Kidney epithelial cell (primary cell): ENCODE results near the gene SRGN. TPM values are rescaled to one million over a fixed set of nuclear protein-coding genes. Genes with fewer than 3 reads are reported as not detected.

Experiments
- DNase-seq: peaks from one replicate; pipeline ENCODE4 v3.0.0-alpha.2; 2010; ENCODE audit warnings: low read depth
- H3K27me3 ChIP-seq: 2 replicates; pipeline ENCODE4 v1.6.0; 2011; ENCODE audit warnings: low read length; ENCODE audit not compliant: control insufficient read depth, insufficient read depth
- H3K36me3 ChIP-seq: 2 replicates; pipeline ENCODE4 v1.5.1; 2011; ENCODE audit warnings: low read length; ENCODE audit not compliant: control insufficient read depth, insufficient read depth
- H3K4me3 ChIP-seq: 2 replicates; pipeline ENCODE4 v1.5.1; 2011; ENCODE audit warnings: low read depth, mild to moderate bottlenecking, control low read depth, low read length
- total RNA-seq: library from RNA; depleted of rRNA; stranded (reverse); fragments of >200 nt; gene quantifications from 2 replicates; pipeline ENCODE4 v1.2.3, GENCODE V29; 2015
- TF ChIP-seq, protein P1 (sequence below): IDR thresholded peaks from 2 replicates; pipeline ENCODE4 v1.5.1; 2011; ENCODE audit warnings: mild to moderate bottlenecking, moderate library complexity, low read length, control low read depth, inconsistent platforms; ENCODE audit not compliant: insufficient read depth, poor library complexity, severe bottlenecking

The SRGN gene
- total RNA-seq, 1 donor from 2014 or later = 1.5 TPM

DNA sequence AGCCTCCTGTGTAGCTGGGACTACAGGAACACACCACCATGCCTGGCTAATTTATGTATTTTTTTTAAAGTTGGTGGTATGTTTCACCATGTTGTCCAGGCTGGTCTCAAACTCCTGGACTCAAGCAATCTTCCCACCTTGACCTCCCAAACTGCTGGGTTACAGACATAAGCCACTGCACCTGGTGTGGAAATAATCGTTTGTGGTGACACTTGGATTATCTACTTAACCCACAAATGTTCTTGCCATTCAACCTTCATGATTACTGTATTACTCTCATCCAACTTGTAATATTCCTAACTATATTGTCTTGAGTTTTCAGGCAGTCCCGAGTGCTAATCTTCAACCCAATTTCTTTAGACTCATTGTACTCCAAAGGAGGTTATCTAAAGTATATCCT lies 9.6 kb upstream of the SRGN start:
- Histone ChIP-seq H3K36me3 (no peaks in the 10 kb centered on the region), H3K4me3 (no peak overlapping the region), H3K27me3 (no peaks in the 10 kb centered on the region)
- no peak for DNase-seq
- TF ChIP-seq, protein P1, sequence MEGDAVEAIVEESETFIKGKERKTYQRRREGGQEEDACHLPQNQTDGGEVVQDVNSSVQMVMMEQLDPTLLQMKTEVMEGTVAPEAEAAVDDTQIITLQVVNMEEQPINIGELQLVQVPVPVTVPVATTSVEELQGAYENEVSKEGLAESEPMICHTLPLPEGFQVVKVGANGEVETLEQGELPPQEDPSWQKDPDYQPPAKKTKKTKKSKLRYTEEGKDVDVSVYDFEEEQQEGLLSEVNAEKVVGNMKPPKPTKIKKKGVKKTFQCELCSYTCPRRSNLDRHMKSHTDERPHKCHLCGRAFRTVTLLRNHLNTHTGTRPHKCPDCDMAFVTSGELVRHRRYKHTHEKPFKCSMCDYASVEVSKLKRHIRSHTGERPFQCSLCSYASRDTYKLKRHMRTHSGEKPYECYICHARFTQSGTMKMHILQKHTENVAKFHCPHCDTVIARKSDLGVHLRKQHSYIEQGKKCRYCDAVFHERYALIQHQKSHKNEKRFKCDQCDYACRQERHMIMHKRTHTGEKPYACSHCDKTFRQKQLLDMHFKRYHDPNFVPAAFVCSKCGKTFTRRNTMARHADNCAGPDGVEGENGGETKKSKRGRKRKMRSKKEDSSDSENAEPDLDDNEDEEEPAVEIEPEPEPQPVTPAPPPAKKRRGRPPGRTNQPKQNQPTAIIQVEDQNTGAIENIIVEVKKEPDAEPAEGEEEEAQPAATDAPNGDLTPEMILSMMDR = no peak

DNA sequence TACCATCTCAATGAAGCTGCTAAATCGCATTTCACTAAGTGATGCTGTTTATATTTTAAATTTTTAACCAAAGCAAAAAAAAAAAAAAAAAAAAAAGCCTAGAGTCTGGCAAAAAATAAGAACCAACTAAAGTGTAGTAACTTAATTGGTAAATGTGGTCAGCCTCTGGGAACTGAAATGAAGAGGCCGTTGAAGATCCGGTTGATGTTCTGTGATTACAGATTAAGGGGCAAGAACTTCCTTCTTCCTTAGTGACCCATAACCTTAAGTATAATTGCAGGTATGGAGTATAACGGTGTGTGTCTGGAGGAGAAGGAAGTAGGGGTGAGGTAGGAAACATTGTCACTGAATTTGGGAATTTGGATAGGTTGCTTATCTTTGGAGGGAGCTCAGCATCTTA lies 7.7 kb upstream of the SRGN start:
- no peaks in the 10 kb centered on the region for H3K27me3 ChIP-seq
- no peak overlapping the region for H3K4me3 ChIP-seq
- H3K36me3 ChIP-seq = no peaks in the 10 kb centered on the region
- DNase-seq = no peak
- TF ChIP-seq, protein P1 = no peak

DNA sequence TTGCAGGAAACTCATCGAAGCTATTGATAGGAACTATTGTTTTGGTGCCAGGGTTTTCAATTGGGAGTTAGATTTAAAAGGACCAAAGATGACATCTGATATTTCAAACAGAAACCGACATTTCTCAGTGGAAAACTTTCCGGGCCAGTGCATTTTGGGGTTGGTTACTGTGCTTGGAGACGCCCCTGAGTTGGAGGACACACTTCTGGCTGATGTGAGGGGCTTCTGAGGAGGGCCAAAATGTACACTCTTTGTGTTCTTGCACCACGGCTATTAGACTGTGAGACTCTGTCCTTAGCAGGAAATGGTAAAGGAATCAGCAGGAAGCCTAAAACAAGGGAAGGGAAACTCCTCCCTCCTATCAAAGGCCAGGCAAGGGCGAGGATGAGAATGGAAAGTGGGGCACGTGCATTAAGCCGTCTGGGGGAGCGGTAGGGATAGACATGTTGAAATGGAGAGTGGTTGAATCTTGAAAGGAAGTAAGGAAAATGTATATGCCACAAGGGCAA lies 1.8 kb upstream of the SRGN start:
- Histone ChIP-seq H3K4me3 (no peak overlapping the region), H3K36me3 (no peaks in the 10 kb centered on the region), H3K27me3 (no peaks in the 10 kb centered on the region)
- TF ChIP-seq, protein P1 = no peak
- no peak for DNase-seq

DNA sequence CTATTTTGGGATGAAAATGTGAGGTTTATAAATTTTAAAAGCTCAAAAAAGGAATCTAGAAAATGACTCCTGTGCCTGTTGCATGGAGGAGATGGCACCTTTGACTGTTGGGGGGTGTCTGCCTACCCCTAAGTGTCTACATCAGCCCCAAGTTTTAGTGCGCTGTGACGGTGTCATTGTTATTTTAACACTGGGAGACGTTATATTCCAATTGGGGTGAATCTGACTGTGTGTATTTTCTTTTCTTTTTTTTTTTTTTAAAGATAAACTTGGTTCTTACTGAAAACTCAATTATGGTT lies 517 bp downstream of the SRGN start:
- no peaks in the 10 kb centered on the region for H3K27me3 ChIP-seq
- H3K4me3 ChIP-seq = peak overlapping the region; percentile 25
- no peak for DNase-seq
- no peaks in the 10 kb centered on the region for H3K36me3 ChIP-seq
- TF ChIP-seq, protein P1 = no peak

DNA sequence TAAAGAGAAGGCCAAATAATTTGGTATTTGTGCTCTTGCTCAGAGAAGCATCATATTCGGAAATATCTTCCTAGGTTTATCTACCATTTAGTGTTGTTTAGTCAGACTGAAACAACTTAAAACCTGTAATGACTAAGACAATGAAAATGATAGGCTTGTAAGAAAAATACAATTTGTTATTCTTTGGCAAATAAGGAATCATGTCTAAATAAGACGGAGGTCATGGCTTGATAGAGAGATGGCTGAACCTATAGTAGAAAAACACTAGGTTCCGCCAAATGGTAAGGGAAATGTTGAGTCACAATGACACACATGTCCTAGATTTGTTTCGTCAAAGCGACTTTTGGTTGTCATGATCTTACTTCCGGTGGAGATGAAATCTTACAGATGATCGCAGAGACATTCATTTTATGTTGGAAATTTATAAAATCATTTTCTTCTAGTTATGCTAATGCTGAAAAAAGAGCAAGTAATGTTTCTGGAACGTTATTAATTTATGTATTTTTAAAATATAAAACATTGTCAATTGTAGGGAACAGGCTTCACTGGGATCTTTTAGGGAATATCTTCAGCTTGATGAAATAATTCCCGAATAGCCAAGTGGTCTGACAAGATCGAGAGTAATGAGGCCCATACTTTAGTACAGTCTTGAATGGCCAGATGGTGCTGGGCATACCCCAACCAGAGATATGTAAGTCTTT lies 1.0 kb downstream of the SRGN start:
- H3K27me3 ChIP-seq = no peaks in the 10 kb centered on the region
- TF ChIP-seq, protein P1 = no peak
- H3K36me3 ChIP-seq = no peaks in the 10 kb centered on the region
- H3K4me3 ChIP-seq = no peak overlapping the region
- DNase-seq = no peak
